NCI-H82 treated with DMSO at 0.1 percent for 48 hours (cell line): ENCODE data around the gene SIPA1L3.
"Not testable (repeated sequence)": the region's sequence is repeated elsewhere in the genome, so short reads cannot be mapped to it uniquely, and the experiment has no call there.

ENCODE experiments used
- DNase-seq: peaks from one replicate; lab custom pipeline; 2025; ENCODE audit not compliant: unreplicated experiment; lab: John Stamatoyannopoulos, UW

Gene SIPA1L3

GRCh38 chr19:37906869-37907734 is at the start of gene SIPA1L3:
SIPA1L3 (plus strand) TSS chr19:37907208; CDS start chr19:38081566, 174,358 bp downstream.
- peak; percentile 94 for DNase-seq

- DNase-seq: no peak
Observed at GRCh38 chr19:37864501-37864900, 42.5 kb upstream of the SIPA1L3 start.

GRCh38 chr19:37865930-37866329 is 41.1 kb upstream of the SIPA1L3 start:
- DNase-seq: not testable (repeated sequence)

- DNase-seq: no peak
Observed at GRCh38 chr19:37867831-37868230, 39.2 kb upstream of the SIPA1L3 start.

- no peak for DNase-seq
Observed at GRCh38 chr19:37869766-37870340, 37.2 kb upstream of the SIPA1L3 start.

- no peak for DNase-seq
Observed at GRCh38 chr19:37872383-37872782, 34.6 kb upstream of the SIPA1L3 start.

GRCh38 chr19:37874784-37875183 is 32.2 kb upstream of the SIPA1L3 start:
- no peak for DNase-seq

- DNase-seq: no peak
Observed at GRCh38 chr19:37876032-37876431, 31.0 kb upstream of the SIPA1L3 start.

- DNase-seq: no peak
Observed at GRCh38 chr19:37877147-37877546, 29.9 kb upstream of the SIPA1L3 start.

- DNase-seq: no peak
Observed at GRCh38 chr19:37885392-37885791, 21.6 kb upstream of the SIPA1L3 start.

- DNase-seq: no peak
Observed at GRCh38 chr19:37886571-37886970, 20.4 kb upstream of the SIPA1L3 start.

- no peak for DNase-seq
Observed at GRCh38 chr19:37893845-37894575, 13.0 kb upstream of the SIPA1L3 start.

- no peak for DNase-seq
Observed at GRCh38 chr19:37896180-37896579, 10.8 kb upstream of the SIPA1L3 start.

GRCh38 chr19:37899453-37899852 is 7.6 kb upstream of the SIPA1L3 start:
- DNase-seq: no peak

- DNase-seq: no peak
Observed at GRCh38 chr19:37899966-37900365, 7.0 kb upstream of the SIPA1L3 start.

- DNase-seq: peak; percentile 68
Observed at GRCh38 chr19:37902668-37903067, 4.3 kb upstream of the SIPA1L3 start.

GRCh38 chr19:37903096-37903495 is 3.9 kb upstream of the SIPA1L3 start:
- DNase-seq: no peak

GRCh38 chr19:37905946-37906868 is 801 bp upstream of the SIPA1L3 start, which contains the start of gene WDR87:
WDR87 (minus strand) TSS chr19:37906594; CDS start chr19:37898239, 8,355 bp downstream.
- peak; percentile 81 for DNase-seq

- DNase-seq: peak; percentile 9
Observed at GRCh38 chr19:37907735-37908455, 887 bp downstream of the SIPA1L3 start.

GRCh38 chr19:37909661-37910199 is 2.7 kb downstream of the SIPA1L3 start:
- no peak for DNase-seq
